ENCODE results near the gene MYO18A.

GRCh38 chr17:29071303-29071702, 108.9 kb downstream of the MYO18A start:
- TF ChIP-seq EZH2 (IDR thresholded peaks at IDR 0.05) = no peak
- TF ChIP-seq CTCF (IDR thresholded peaks at IDR 0.05) = no peak
- TF ChIP-seq EZH2phosphoT487 (IDR thresholded peaks at IDR 0.05) = no peak
